GM06990 (cell line): ENCODE measurements around the gene FANCC.
"Not testable (repeated sequence)": the region's sequence is repeated elsewhere in the genome, so short reads cannot be mapped to it uniquely, and the experiment has no call there.

ENCODE experiments used
- DNase-seq: peaks from one replicate; pipeline ENCODE4 v3.0.0-alpha.2; 2011; ENCODE audit not compliant: insufficient read length; ENCODE audit errors: extremely low read depth
- H3K27me3 ChIP-seq: replicated peaks from 2 replicates; pipeline ENCODE4 v1.6.0; 2011; ENCODE audit warnings: low read length; ENCODE audit not compliant: control insufficient read depth, insufficient read depth
- H3K36me3 ChIP-seq: 2 replicates; pipeline ENCODE4 v1.5.1; 2011; ENCODE audit warnings: low read length; ENCODE audit not compliant: control insufficient read depth, insufficient read depth
- H3K4me3 ChIP-seq: replicated peaks from 2 replicates; pipeline ENCODE4 v1.5.1; 2011; ENCODE audit warnings: low read depth, mild to moderate bottlenecking, control low read depth, low read length
- TF ChIP-seq, protein P1 (sequence below): IDR thresholded peaks from 2 replicates; pipeline ENCODE4 v1.5.1; 2011; ENCODE audit warnings: low read length, control low read depth, mild to moderate bottlenecking, inconsistent platforms; ENCODE audit not compliant: insufficient read depth, poor library complexity, severe bottlenecking

The FANCC gene

DNA sequence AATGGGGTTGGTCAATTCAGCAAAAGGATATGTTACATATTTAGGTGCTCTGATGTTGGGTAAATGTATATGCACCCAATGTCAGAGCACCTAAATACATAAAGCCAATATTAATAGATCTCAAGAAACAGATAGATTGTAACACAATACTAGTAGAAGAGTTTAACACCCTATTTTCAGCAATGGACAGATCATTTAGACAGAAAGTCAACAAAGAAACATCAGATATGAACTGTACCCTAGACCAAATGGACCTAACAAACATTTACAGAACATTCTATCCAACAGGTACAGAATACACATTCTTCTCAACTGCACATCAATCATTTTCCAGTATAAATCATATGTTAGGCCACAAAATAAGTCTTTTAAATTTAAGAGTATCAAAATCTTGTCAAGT is 35.2 kb downstream of the FANCC start:
- DNase-seq, result no peak
- no peaks in the 10 kb centered on the region for H3K36me3 ChIP-seq
- H3K4me3 ChIP-seq, result no peak overlapping the region
- no peaks in the 10 kb centered on the region for H3K27me3 ChIP-seq
- TF ChIP-seq, protein P1, sequence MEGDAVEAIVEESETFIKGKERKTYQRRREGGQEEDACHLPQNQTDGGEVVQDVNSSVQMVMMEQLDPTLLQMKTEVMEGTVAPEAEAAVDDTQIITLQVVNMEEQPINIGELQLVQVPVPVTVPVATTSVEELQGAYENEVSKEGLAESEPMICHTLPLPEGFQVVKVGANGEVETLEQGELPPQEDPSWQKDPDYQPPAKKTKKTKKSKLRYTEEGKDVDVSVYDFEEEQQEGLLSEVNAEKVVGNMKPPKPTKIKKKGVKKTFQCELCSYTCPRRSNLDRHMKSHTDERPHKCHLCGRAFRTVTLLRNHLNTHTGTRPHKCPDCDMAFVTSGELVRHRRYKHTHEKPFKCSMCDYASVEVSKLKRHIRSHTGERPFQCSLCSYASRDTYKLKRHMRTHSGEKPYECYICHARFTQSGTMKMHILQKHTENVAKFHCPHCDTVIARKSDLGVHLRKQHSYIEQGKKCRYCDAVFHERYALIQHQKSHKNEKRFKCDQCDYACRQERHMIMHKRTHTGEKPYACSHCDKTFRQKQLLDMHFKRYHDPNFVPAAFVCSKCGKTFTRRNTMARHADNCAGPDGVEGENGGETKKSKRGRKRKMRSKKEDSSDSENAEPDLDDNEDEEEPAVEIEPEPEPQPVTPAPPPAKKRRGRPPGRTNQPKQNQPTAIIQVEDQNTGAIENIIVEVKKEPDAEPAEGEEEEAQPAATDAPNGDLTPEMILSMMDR, result no peak

GRCh38 chr9:95280745-95281144 is 36.8 kb downstream of the FANCC start:
- TF ChIP-seq, protein P1, result no peak
- Histone ChIP-seq H3K36me3 (no peaks in the 10 kb centered on the region), H3K4me3 (no peak overlapping the region), H3K27me3 (no peaks in the 10 kb centered on the region)
- DNase-seq, result no peak

DNA sequence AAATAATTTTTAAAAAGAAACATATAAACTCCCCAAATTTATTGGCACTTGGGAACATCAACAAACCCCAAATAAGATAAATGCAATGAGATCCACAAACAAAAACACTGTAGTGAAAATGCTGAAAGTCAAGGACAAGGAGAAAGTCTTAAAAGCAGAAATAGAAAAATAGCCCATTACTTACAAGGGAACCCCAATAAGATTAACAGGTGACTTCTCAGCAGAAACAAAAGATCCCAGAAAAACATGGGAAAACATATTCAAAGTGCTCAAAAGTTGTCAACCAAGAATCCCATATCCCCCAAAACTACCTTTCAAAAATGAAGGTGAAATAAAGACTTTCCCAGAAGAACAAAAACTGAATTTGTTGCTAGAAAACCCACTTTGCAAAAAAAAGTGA is 40.0 kb downstream of the FANCC start:
- H3K27me3 ChIP-seq, result no peaks in the 10 kb centered on the region
- no peak for DNase-seq
- no peak overlapping the region for H3K4me3 ChIP-seq
- TF ChIP-seq, protein P1, result no peak
- H3K36me3 ChIP-seq, result no peaks in the 10 kb centered on the region

DNA sequence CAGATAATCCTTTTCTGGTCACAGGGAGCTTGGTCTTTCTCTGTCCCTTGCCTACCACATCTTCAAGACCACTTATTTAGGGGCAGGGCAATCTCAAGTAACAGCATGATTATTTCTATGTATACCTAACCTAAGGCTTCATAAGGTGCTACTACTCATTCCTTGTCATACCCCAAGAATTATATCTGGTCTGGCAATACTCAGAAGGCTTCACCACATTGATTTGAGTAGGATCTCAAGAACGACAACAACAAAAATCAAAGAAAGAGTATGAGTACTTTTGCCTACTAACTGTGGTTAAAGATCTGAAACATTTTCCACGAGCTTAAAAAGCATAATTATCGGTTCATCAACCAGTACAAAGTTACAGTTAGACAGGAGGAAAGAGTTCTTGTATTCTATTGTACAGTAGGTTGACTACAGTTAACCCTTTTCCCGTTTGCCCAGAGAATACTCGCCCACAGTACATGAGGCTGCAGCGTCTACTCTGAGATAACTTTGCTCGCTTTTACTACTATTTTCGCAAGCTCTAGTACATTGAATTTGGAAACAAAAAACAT is 41.0 kb downstream of the FANCC start:
- no peak for DNase-seq
- H3K36me3 ChIP-seq, result no peaks in the 10 kb centered on the region
- no peak overlapping the region for H3K4me3 ChIP-seq
- TF ChIP-seq, protein P1, result no peak
- H3K27me3 ChIP-seq, result no peaks in the 10 kb centered on the region

GRCh38 chr9:95274160-95274559 is 43.3 kb downstream of the FANCC start:
- H3K27me3 ChIP-seq, H3K36me3 ChIP-seq, DNase-seq, H3K4me3 ChIP-seq: not testable (repeated sequence)

- Histone ChIP-seq H3K36me3 (no peaks in the 10 kb centered on the region), H3K4me3 (no peak overlapping the region), H3K27me3 (no peaks in the 10 kb centered on the region)
- DNase-seq, result no peak
- TF ChIP-seq, protein P1, result no peak
Measured at GRCh38 chr9:95273369-95274022, 44.0 kb downstream of the FANCC start.
